ENCODE results near the gene DNTT.

Gene DNTT

DNA sequence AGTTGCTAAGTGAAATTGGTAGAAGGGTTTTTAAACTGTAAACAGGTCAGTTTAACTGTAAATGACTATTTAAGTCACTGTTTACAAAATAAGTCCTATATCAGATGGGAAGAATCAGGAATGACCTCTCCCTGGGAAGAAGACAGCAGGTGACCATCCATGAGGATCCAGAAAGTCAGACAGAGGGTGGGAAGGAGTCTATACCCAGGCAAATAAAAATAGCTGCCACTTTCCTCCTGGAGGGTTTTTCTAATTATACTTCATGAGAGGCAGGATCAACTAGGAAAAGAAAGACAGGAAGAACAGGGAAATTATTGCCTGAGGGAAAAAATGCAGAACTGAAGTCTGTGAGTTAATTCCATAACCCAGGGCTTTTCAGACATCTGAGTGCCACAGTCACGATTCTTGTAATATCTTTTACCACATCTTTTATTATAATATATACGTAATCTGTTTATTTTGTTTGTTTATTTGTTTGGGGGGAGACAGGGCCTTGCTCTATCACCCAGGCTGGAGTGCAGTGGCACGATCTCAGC is 7.0 kb downstream of the DNTT start:
- DNase-seq, result no peak

DNA sequence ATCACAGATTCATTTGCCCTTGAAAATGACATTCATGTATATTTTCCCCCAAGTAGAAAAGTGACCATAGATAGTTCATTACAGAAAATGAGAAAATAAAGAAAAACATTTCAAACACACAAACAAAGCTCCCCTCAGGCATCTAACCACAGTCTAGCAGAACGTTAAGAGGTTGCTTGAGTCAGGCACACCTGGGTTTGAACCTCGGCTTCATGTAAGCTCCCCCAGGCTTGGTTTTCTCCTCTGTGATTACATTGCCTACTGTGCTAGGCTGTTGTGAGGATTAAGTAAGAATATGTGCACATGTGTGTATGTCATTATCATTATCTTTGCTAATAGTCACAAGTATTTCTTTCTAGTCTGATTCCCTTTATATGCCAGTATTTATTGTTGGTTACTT is 9.1 kb downstream of the DNTT start:
- DNase-seq, result no peak

DNA sequence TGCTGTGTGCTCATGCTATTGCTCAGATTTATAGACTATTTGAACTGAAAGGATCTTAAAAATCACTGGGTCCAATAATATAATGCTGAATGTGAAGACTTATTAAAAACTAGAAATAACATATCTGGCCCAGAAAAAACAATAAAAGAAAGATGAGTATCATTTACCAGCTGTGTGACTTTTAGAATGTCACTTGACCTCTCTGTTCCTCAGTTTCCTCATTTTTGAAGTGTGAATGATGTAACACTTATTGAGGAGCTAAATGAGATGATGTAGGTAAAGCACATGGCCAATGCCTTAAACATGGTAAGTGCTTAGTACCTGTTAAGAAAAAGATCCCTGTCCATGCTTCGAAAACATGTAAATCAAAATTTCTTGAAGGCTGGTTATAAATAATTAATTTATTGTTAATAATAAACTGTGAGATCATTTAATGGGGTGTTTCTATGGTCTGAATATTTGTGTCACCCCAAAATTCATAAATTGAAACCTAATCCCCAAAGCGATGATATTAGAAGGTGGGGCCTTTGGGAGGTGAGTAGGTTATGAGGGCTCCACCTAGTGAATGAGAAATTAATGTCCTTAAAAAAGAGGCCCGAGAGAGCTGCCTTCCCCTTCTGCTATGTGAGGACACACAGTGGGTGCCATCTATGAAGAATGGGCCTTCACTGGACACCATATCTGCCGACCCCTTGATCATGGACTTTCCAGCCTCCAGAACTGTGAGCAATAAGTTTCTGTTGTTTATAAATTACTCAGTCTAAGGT is 13.0 kb downstream of the DNTT start:
- DNase-seq, result no peak

DNA sequence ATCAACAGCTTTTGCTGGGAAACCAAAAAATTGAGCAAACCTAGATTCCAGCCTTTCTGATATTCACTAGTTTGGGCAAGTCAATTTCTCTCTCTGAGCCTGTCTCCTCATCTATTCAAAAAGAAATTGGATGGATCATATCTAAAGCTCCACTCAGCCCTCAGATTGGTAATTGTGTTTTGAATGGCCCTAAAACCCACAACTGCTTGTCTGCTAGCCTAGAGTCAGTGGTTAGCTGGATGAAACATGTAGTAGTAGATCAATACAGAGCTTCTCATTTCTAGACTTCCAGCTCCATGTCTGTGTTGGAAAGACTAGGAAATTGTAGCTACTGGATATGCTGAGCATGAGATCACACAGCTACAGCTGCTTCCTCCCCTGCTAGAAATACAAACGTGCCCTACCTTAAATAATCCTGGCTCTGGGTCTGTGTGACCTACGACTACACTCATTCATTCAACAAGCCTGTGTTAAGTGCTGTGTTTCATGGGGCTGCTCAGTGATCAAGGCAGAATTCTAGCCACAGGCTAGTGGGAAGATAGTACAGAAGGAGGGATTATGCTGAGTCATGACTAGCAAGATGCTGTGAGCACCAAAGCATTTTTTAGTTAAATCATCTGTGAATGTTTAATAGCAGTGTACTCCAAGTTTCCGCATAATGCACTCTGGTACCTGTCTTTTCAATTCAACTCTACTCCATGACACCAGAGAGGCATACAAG is 15.7 kb downstream of the DNTT start:
- no peak for DNase-seq

DNA sequence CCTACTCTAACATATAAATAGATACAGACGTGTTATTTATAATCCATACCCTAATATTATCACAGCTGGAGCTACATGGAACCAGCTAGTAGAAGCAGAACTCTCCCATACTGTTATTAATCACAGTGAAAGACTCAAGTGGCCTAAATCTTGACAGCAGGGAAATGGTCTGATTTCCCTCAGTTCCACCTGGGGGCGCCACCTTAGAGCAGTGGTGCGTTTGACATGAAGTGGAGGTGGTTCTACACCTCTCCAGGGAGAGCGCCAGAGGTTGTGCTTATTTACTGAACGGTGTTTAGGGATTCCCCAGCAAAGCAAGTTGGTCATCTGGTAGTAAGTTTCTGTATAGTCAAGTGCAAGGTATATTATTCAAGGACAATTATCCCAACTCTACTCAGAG is 17.6 kb downstream of the DNTT start:
- no peak for DNase-seq

DNA sequence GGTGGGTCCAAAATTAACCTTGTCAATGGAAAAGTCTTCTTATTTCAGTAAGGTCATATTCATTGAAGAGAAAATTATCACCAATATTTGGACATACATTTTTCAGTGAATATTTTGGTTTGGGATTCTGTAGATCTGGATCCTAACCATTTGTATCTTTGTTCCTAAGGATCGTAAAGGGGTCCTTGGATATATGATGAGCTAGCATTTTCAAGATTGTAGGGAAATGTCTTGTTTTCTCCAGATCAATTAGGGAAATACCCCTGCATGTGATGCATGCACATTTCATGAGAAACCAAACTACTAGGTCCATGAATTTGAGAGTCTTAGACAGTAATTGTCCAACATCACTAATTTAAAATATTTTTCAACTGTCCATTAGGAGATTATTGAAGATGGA is 18.0 kb downstream of the DNTT start:
- DNase-seq, result no peak

DNA sequence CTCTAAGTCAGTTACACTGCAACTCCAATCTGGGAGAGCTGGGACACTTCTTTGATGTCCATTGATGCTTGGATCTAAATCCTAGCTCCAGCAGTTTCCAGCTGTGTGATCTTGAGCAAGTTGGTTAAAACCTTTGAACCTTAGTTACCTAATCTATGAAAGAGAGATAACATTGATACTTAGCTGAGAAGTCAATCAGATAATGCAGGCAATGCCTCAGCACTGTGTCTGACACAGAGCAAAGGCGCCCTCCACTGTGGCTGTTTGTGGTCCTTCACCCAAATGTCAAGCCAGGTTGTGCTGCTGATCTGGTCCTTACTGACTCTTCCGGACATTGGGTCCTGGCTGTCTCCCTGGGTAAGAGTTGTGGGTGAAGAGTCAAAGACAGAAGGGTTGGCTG is 20.2 kb downstream of the DNTT start:
- no peak for DNase-seq

DNA sequence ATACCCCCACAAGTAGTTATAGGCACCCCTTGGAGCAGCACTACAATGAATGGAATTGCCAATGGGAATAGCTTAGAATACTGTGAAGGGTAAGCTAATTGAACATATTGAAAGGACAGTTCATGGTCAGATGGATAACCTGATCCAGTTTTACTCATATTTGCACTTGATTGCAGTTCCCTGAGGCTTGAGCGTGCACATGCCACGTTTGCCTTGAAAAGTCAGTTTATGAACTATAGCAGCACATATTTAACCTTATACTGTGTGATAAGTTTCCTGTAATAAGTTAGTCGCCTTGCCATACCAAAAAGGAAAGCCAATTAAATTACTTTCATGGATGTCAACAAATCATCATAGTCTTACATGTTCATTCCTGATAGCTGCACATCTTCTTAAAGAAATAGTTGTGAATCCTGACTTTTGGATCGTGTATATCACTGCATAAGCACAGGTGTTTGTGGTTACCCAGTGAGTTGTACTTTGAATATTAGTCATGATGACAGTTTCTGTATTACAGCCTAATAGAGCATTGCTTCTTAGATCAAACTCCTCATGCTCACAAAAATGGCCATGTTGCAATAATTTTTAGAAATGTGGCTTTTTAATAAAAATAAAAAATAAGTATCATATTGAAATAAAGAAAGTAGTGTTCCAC is 21.6 kb downstream of the DNTT start:
- DNase-seq, result no peak

DNA sequence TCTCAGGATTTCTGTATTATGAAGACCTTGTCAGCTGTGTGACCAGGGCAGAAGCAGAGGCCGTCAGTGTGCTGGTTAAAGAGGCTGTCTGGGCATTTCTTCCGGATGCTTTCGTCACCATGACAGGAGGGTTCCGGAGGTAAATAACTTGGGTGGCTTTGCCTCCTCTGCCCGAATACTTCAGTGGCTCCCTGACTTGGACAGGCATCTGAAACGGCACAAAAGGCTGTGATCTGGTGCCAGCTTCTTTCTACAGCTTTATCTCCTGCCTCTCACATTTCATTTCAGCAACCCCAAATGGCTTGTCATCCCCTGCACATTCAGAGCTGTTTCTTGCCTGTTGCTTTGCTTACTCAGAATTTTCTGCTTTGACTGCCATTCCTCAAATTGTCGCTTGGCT is 23.2 kb downstream of the DNTT start:
- no peak for DNase-seq

DNA sequence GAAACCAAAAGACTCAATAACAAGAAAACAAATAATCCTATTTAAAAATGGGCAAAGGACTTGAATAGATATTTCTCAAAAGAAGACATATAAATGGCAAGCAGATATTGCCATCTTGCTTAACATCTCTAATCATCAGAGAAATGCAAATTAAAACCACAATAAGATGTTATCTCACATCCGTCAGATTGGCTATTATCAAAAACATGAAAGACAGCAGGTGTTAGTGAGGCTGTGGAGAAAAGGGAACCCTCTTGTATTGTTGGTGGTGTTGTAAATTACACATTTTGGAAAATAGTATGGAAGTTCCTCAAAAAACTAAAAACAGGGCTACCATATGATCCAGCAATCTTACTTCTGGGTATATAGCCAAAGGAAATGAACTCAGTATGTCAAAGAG is 28.9 kb downstream of the DNTT start:
- no peak for DNase-seq

DNA sequence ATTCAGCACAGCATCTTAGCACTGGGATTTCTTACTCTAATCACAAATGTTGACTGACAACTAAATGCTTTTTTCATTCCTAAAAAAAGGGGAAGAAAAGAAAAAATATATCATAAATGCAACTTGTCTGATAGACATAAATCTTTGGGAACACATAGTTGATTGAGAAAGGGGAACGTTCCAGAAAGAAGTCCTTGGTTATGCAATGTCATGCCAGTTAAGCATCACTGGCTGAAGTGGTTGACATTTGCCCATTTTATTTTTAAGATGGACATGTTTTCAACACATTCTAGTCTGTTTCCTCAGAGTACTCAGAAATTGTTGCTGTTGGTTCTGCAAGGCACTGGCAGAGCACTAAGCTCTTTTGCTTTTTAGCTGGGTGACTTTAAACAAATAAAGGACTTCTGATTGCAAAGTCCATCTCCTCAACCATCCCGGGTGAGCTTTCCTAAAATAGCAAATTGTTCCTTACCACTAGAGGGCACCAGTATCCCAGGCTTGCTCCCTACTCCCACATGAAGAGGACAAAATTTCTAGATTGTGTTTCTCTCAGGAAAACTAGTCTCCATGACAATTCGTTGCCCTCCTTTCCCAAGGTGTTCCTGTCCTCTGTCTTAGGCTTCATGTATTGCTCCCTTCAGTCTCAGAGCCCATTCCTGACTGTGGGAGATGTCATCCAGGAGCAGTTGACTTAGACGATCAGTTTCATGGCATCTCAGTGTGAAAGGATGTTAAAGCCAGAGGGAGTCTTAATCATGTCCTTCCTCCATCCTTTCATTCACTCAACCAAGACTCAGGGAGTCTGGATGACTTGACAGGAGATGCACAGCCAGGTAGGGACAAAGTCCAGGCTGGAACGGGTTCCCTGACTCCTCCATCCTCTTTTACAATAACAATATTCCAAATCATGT is 30.6 kb downstream of the DNTT start:
- no peak for DNase-seq

DNA sequence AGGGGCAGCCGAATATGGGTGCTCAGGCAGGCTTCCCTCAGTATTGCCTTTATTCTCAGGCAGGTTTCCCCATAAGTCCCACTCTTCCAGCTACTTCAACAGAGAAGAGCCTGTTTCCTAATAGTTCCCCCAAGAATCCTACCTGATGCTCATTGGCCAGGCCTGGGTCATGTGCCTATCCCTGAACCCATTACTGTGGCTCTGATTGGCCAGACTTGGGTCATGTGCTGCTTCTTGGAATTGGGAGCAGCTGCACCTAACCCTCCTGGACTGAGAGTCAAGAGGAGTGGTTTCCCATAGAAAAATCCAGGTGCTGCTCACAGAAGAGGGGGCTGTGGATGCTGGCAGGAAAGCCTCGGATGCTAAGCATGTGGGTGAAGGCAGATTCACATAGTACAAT is 32.9 kb downstream of the DNTT start:
- no peak for DNase-seq

DNA sequence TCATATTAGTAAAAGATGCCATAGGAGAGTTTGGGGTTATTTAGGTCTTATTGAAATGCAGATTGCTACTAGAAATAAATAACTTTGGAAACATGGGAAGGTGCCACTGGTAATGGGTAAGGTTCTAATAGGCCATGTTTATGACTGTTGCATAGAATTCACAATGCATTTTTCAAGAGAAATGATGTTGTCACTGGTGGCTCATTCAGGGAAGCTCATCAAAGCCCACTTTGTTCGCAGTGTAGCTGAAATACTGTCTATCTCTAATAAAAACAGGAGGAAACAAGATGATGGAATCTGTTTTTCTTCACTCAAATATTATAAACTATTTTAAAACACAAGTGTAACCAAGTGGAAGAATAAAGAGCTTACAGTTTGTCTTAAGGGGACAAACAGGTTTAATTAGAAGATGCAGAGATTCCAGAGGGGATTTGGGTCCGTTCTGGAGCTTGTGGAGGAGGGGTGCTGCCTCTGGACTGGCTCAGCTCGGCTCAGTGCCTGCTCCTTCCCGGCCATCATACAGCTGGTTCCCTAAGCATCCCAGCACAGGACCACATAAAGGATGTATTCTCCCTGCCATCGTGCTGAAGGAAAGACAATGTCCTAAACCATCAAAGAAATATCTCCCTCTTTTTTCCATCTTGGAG is 34.2 kb downstream of the DNTT start:
- no peak for DNase-seq

DNA sequence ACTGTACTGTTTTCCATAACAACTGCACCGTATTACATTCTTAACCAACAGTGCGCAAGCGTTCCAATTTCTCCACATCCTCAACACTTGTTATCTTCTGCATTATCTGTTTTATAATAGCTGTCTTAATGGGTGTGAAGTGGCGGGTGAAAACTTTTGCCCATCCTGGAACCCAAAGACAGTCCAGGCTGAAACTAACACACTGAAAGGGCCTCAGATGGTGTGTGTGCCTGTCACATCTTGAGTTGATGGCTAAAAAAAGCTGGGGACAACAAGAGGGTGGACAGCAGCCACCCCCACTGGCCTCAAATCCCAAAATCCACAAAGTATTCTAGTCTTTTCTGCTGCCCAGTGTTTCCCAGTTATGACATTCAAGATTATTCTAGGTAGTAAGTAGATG is 35.1 kb downstream of the DNTT start:
- no peak for DNase-seq

DNA sequence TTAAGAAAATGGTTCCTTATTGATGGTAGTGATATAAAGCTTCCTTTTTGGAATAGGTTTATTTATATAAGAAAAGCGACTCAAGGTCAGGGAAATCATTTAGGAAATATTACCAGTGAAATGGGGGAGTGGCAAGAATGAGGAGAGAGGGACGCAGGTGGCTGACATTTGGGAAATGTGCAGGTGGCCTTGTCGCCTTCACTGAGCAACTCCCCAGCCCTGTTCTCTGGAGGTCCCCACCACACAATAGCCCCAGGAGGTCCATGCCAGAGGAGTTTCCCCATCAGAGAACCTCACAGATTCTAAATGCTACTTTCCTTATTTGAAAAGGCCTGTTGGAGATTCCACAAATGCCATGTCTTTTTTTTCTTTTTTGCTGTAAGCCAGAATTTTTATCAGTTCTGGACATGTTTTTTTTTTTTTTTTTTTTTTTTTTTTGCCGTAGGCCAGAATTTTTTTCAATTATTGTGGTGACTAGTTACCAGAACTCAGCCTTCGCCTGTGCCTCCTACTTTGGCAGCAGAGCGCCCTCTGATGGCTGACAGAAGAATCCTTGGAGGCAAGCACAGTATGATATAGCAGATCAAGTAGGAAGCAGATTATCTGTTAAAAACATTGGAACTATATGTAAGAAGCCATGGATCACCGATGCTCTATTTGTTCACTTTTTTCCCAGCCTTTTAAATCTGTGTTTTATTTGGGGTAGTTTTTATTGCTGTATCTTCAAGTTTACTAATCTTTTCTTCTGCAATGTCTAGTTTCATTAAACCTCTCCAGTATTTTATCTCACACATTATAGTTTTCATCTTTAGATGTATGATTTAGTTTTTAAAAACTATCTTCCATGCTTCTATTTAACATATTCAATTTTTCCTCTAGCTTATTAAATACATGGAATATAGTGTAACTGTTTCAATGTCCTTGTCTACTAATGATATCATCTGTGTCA is 36.0 kb downstream of the DNTT start:
- no peak for DNase-seq

DNA sequence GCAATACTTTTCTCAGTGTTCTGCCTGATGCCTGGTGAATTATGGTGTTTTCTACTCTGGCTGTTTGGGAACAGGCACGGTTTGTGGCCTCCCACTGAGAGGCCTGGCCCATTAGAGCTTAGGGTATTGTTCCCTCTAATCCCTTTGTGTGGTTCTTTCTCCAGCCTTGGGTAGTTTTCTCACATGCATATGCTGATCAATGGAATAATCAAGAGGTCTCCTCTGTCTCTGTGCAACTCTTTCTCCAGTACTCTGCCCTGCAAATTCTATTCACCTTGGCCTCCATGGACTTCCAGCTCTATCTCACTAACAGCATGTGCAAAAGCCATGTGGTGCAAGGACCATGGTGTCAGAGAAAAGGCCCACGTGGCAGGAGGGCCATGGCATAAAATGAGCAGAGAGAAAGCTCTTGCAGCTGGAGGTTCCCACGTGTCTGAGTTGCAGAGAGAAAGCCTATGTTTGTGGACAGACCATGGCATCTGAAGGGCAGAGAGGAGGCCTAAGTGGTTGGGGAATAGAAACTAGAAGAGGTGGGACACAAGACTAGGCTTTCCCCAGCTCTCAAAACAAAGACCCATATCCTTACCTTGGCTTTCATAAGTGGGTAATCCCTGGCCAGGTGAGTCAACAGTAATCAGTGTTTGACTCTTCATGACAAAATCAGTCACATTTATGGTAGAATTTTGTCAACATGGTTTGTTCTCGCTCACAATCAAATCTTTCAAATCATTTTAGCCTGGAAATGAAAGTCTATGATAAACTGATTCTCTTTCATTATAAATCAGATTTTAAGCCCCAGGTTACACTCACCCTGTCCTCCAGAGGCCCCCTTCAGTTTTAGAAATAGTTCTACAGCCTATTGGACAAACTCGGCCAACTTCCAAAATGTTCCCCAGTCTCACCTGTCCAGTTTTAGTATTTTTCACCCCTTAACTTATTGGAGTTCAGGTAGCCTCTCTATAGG is 37.3 kb downstream of the DNTT start:
- DNase-seq, result no peak

DNA sequence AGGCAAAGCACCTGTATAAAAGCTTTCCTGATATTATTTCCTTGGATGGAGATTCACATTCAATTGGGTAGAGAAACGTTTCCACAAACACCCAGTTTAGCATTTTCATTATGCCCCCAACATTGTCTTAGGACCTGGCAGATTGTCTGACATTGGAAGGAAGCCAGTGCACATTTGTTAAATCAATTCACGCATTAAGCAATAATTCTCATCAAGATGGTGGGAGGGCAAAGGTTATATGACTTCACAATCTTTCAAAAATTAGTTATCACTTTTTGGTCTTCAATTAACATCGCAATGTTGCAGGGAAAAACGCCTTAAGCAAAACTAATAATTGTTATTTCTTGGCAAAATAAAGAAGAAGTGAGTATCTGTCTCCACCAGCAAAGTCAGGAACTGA is 38.2 kb downstream of the DNTT start:
- DNase-seq, result no peak

DNA sequence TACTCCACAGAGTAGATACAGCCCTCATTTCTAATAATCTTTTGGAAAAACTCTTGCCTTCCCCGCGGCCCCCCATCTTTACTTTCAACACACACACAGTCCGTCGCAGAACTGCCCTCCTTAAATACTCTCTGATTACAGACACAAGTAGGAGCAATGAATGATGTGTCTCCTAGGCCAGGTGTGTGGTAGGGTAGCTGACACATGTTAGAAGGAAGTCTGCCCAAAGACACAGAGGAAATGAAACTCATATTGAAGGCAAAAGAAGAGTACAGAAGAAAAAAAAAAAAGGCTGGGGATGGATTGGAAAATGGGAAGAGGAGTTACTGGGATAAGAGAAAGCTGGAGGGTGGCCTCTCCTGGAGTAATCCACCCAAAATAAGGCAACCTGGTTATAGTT is 39.9 kb downstream of the DNTT start:
- DNase-seq, result no peak

DNA sequence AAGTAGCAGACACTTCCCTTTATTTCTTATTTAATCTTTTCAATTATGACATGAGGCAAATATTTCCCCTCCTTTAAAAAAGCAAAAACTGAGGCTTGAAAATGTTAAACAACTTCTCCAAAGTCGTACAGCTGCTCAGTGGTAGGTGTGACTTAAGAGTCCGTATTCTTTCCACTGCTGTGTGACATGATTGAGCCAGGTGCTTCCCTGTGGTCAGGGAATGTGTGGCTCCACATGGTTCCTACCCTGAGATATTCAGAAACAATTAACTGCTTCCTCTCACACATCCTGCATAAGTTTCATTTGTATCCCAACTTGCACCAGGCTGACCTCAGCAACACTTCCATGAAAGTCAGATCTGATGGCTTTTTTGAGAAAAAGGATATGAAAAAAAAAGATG is 41.0 kb downstream of the DNTT start:
- DNase-seq, result no peak

DNA sequence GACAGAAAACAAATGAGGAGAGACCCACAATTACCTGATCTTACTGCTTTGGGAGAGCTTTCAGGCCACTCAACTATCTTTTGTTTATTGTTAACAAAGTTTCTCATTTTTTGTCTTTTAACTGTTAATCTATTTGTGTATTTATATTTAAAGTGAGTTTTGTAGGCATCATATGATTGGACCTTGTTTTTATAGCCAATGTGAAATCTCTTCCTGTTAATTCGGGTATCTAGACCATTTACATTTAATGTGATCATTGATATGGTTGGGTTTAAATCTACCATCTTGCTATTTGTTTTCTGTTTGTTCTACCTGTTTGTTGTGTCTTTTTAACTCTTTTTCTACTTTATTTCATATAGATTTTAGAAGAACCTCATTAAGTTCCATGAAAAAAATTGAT is 42.1 kb downstream of the DNTT start:
- DNase-seq, result no peak

Data from NCI-H187 treated with DMSO at 0.1 percent for 48 hours (cell line).